Fibroblast of villous mesenchyme (primary cell): ENCODE data around the gene TSPAN19. TPM values are rescaled to one million over a fixed set of nuclear protein-coding genes. Genes with fewer than 3 reads are reported as not detected.

Source experiments
- DNase-seq: peaks from one replicate; pipeline ENCODE4 v3.0.0-alpha.2; 2010; ENCODE audit warnings: low read depth
- H3K4me3 ChIP-seq: 2 replicates; pipeline ENCODE4 v1.5.1; 2011; ENCODE audit warnings: low read depth, mild to moderate bottlenecking, low read length
- total RNA-seq: library from RNA; depleted of rRNA; stranded (reverse); fragments of >200 nt; gene quantifications from 2 replicates; pipeline ENCODE4 v1.2.3, GENCODE V29; 2012
- TF ChIP-seq, protein P1 (sequence below): IDR thresholded peaks from 2 replicates; pipeline ENCODE4 v1.5.1; 2012; ENCODE audit warnings: low read depth, mild to moderate bottlenecking, low read length; ENCODE audit not compliant: insufficient read depth

Gene TSPAN19
- total RNA-seq, 1 donor: not detected

- no peak overlapping the region for H3K4me3 ChIP-seq
- no peak for DNase-seq
- TF ChIP-seq, protein P1, sequence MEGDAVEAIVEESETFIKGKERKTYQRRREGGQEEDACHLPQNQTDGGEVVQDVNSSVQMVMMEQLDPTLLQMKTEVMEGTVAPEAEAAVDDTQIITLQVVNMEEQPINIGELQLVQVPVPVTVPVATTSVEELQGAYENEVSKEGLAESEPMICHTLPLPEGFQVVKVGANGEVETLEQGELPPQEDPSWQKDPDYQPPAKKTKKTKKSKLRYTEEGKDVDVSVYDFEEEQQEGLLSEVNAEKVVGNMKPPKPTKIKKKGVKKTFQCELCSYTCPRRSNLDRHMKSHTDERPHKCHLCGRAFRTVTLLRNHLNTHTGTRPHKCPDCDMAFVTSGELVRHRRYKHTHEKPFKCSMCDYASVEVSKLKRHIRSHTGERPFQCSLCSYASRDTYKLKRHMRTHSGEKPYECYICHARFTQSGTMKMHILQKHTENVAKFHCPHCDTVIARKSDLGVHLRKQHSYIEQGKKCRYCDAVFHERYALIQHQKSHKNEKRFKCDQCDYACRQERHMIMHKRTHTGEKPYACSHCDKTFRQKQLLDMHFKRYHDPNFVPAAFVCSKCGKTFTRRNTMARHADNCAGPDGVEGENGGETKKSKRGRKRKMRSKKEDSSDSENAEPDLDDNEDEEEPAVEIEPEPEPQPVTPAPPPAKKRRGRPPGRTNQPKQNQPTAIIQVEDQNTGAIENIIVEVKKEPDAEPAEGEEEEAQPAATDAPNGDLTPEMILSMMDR: no peak
Measured at GRCh38 chr12:85059594-85059993, 23.5 kb upstream of the TSPAN19 start.

DNA sequence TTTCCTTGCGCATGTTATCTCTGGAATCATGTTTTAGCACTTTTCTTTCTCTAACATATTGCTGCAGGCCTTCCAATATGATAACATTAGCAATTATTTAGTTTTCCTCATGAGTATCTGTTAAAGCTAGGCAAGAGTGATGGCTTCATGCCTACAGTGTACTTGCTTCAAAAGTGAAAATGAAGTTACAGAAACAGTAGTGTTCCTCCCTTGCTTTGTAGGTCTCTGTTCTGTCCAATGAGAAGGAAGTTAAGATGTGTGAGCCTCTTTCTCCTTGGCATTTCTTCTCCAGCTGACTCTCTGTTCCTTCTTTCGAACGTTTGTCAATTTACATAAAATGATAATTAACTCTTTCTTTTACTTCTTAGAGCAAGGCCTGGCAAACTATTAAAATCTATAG is 22.3 kb upstream of the TSPAN19 start:
- TF ChIP-seq, protein P1: no peak
- DNase-seq: no peak
- H3K4me3 ChIP-seq: no peak overlapping the region

GRCh38 chr12:85057370-85057963 is 21.4 kb upstream of the TSPAN19 start:
- peak; percentile 58 for DNase-seq
- H3K4me3 ChIP-seq: no peak overlapping the region
- TF ChIP-seq, protein P1: peak; percentile 81

DNA sequence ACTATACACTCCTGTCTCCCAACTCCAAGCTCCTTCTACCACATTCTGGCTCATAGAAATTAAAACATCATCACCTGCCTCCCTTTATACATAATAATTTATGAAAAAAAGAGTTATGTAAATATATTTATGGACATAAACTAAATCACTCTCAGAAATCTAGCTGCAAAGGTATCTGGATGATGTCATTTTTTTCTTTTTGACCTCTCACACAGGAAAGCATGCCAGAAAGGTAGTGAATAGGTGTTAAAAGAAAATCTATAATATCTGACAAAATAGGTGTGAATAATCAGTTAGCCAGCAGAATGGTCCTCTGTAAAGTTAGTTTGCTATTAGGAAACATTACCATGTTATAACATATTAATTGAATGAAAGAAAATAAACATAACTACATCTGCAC is 7.8 kb upstream of the TSPAN19 start:
- TF ChIP-seq, protein P1: no peak
- H3K4me3 ChIP-seq: no peak overlapping the region
- no peak for DNase-seq

- DNase-seq: no peak
- no peak overlapping the region for H3K4me3 ChIP-seq
- TF ChIP-seq, protein P1: no peak
Measured at GRCh38 chr12:85041395-85041794, 5.3 kb upstream of the TSPAN19 start.

- TF ChIP-seq, protein P1: no peak
- no peak for DNase-seq
- peak overlapping the region; percentile 59 for H3K4me3 ChIP-seq
Measured at GRCh38 chr12:85036733-85037132, 656 bp upstream of the TSPAN19 start.

- peak; percentile 31 for DNase-seq
- no peak overlapping the region for H3K4me3 ChIP-seq
- TF ChIP-seq, protein P1: peak; percentile 31
Measured at GRCh38 chr12:85029456-85029855, 6.6 kb downstream of the TSPAN19 start.
